Neutrophil (primary cell): ENCODE measurements around the gene SMOC2.

Experiments used
- H3K27ac ChIP-seq: fragments of 200-600 bp; sonication (generic); 2 replicates; pipeline ENCODE4 v1.5.1; 2016; ENCODE audit warnings: mild to moderate bottlenecking, moderate library complexity
- H3K27me3 ChIP-seq: fragments of 200-600 bp; sonication (generic); 2 replicates; pipeline ENCODE4 v1.6.0; 2016; ENCODE audit warnings: mild to moderate bottlenecking
- H3K36me3 ChIP-seq: fragments of 200-600 bp; sonication (generic); 2 replicates; pipeline ENCODE4 v1.5.1; 2017
- H3K4me1 ChIP-seq, 2 experiments: fragments of 200-600 bp in 1 of 2; sonication (generic) in 1 of 2; 1 replicate in 1 of 2; 2 replicates in 1 of 2; pipeline versions ENCODE4 v1.5.1 to v1.6.1; 2013 to 2016; ENCODE audit warnings: low read depth in 1 of 2, low read length in 1 of 2, mild to moderate bottlenecking in 1 of 2, moderate library complexity in 1 of 2; ENCODE audit not compliant: control insufficient read depth in 1 of 2, insufficient read depth in 1 of 2
- H3K4me3 ChIP-seq, 2 experiments: fragments of 200-600 bp in 1 of 2; sonication (generic) in 1 of 2; 1 replicate in 1 of 2; 2 replicates in 1 of 2; pipeline ENCODE4 v1.5.1; 2013 to 2016; ENCODE audit warnings: low read depth in 1 of 2, low read length in 1 of 2, mild to moderate bottlenecking in 1 of 2, moderate library complexity in 1 of 2
- H3K9me3 ChIP-seq: fragments of 200-600 bp; sonication (generic); 2 replicates; pipeline ENCODE4 v1.5.1; 2016
- TF ChIP-seq, protein P1 (sequence below): fragments of 200-600 bp; sonication (generic); IDR thresholded peaks from 2 replicates; pipeline ENCODE4 v1.5.1; 2016; ENCODE audit warnings: antibody characterized with exemption

SMOC2 gene

DNA sequence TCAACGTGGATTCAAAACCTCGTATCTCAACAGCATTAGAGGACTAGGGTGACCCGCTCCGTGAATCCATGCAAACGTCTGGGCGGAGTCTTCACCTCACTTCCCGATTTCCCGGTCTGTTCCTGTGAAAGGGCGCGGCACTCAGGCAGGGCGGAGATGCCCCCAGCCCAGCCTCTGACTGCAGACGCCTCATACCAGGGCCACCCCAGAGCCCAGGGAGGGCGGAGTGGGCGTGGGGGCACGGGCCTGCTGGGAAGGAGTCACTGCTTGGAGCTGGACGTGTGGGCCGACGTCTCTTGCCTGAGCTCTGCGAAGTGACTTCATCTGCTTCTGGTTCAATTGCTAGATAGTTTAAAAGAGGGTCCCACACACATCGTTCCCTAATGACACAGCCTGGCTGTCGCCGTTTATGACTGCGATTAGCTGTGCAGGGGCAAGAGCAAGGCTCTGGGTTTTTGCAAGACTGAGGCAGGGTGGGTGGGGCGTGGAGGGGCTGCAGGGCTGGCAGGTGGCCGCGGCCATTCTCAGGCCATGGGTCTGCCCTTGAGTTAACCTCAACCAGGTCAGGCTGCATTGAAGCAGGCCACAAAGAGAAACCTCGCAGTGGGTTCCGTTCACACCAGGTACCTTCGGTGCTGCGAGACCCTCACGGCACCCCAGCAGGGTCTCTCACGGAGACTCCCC lies 15.0 kb downstream of the SMOC2 start:
- no peaks in the 10 kb centered on the region for H3K36me3 ChIP-seq
- H3K4me1 ChIP-seq: no peaks in the 10 kb centered on the region
- no peak overlapping the region for H3K4me3 ChIP-seq
- TF ChIP-seq, protein P1, sequence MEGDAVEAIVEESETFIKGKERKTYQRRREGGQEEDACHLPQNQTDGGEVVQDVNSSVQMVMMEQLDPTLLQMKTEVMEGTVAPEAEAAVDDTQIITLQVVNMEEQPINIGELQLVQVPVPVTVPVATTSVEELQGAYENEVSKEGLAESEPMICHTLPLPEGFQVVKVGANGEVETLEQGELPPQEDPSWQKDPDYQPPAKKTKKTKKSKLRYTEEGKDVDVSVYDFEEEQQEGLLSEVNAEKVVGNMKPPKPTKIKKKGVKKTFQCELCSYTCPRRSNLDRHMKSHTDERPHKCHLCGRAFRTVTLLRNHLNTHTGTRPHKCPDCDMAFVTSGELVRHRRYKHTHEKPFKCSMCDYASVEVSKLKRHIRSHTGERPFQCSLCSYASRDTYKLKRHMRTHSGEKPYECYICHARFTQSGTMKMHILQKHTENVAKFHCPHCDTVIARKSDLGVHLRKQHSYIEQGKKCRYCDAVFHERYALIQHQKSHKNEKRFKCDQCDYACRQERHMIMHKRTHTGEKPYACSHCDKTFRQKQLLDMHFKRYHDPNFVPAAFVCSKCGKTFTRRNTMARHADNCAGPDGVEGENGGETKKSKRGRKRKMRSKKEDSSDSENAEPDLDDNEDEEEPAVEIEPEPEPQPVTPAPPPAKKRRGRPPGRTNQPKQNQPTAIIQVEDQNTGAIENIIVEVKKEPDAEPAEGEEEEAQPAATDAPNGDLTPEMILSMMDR: no peak
- H3K27me3 ChIP-seq: no peaks in the 10 kb centered on the region
- H3K27ac ChIP-seq: no peak overlapping the region
- no peaks in the 10 kb centered on the region for H3K9me3 ChIP-seq

- no peak overlapping the region for H3K27ac ChIP-seq
- no peak overlapping the region for H3K4me3 ChIP-seq
- H3K36me3 ChIP-seq: no peaks in the 10 kb centered on the region
- no peaks in the 10 kb centered on the region for H3K9me3 ChIP-seq
- no peaks in the 10 kb centered on the region for H3K27me3 ChIP-seq
- TF ChIP-seq, protein P1: no peak
- no peaks in the 10 kb centered on the region for H3K4me1 ChIP-seq
These were observed 16.1 kb downstream of the SMOC2 start for GRCh38 chr6:168456907-168457652.

GRCh38 chr6:168457653-168457934 lies 16.6 kb downstream of the SMOC2 start:
- Histone ChIP-seq H3K4me3 (no peak overlapping the region), H3K9me3 (no peaks in the 10 kb centered on the region), H3K27ac (no peak overlapping the region), H3K36me3 (no peaks in the 10 kb centered on the region), H3K4me1 (no peaks in the 10 kb centered on the region), H3K27me3 (no peaks in the 10 kb centered on the region)
- TF ChIP-seq, protein P1: no peak

DNA sequence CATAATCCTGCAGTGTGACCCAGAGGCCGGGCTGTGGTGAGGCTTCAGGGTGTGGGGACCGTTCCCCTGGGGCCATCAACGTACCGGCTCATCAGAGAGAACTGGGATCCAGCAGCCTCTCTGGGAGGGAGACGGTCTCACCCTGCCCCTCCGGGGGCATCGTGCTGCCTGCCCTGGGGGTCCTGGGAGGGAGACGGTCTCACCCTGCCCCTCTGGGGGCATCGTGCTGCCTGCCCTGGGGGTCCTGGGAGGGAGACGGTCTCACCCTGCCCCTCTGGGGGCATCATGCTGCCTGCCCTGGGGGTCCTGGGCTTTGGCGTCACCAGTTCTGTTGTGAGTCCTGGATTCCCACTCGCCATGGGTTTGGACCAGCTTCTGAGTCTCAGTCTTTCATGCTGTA lies 17.1 kb downstream of the SMOC2 start:
- Histone ChIP-seq H3K27ac (no peak overlapping the region), H3K9me3 (no peaks in the 10 kb centered on the region), H3K27me3 (no peaks in the 10 kb centered on the region), H3K4me1 (no peaks in the 10 kb centered on the region), H3K4me3 (no peak overlapping the region), H3K36me3 (no peaks in the 10 kb centered on the region)
- TF ChIP-seq, protein P1: no peak

DNA sequence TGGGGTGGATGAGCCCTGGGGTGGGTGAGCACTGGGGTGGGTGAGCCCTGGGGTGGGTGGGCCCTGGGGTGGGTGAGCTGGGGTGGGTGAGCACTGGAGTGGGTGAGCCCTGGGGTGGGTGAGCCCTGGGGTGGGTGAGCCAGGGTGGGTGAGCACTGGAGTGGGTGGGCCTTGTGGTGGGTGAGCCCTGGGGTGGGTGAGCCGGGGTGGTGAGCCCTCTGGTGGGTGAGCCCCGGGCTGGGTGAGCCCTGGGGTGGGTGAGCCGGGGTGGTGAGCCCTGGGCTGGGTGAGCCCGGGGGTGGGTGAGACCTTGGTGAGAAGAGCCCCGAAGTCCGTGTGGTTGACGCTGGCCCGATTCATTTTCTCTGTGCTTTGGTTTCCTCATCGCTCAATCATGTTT lies 18.6 kb downstream of the SMOC2 start:
- Histone ChIP-seq H3K4me1 (no peaks in the 10 kb centered on the region), H3K36me3 (no peaks in the 10 kb centered on the region), H3K4me3 (no peak overlapping the region), H3K9me3 (no peaks in the 10 kb centered on the region), H3K27ac (no peak overlapping the region), H3K27me3 (no peaks in the 10 kb centered on the region)
- TF ChIP-seq, protein P1: no peak
